ENCODE measurements around the gene TMEM18. TPM values are rescaled to one million over a fixed set of nuclear protein-coding genes. Genes with fewer than 3 reads are reported as not detected.
A peak's percentile ranks its signal among the peaks of the same experiment; 100 is the strongest.

Gene TMEM18
- 10 to 100 TPM; 11.0 to 31.0 (median 14.5) TPM for total RNA-seq

GRCh38 chr2:677056-677958 is at the start of gene TMEM18:
TMEM18 (minus strand) TSS chr2:677406; CDS start chr2:677345, 61 bp downstream.
- intact Hi-C loops (cut with DNase I; ENCODE audit: low total_unique reads) (no loop called here), in situ Hi-C loops (cut with MboI; ENCODE audit: low pct_ligation_motif_present in 1 of 4, low pct_unique_long_range_greater_than_20kb in 1 of 4, low sequenced_read_pairs in 3 of 4) (no loop called here)
- H3K4me3 ChIP-seq = peak within 1 kb of the TSS; percentile 65 to 87 (median 70)
- no peaks in the 10 kb centered on the region for H3K9me3 ChIP-seq
- H3K4me1 ChIP-seq = peaks cover 0 to 21% (median 8%) of the 10 kb centered on the region in 4 donors
- H3K27ac ChIP-seq = peak within 1 kb of the TSS; percentile 96 to 98 (median 96)
- TF ChIP-seq CTCF (IDR thresholded peaks at IDR 0.05) = peak; percentile 14 to 59 (median 41)
- TF ChIP-seq POLR2A (IDR thresholded peaks at IDR 0.05) = peak; percentile 94
- TF ChIP-seq POLR2AphosphoS5 (IDR thresholded peaks at IDR 0.05) = peak; percentile 85 to 97 (median 93)
- TF ChIP-seq EP300 (IDR thresholded peaks at IDR 0.05; ENCODE audit: low read depth) = no peak
- DNase-seq = peak; percentile 94
- H3K27me3 ChIP-seq = no peaks in the 10 kb centered on the region
- H3K36me3 ChIP-seq = no peaks in the 10 kb centered on the region
- WGBS, 2 donors (ENCODE audit: low coverage in 1 of 2) = 0% methylated on average over 4 to 48 of the region's 68 CpGs

GRCh38 chr2:726169-726568 is 49.0 kb upstream of the TMEM18 start:
- no peaks in the 10 kb centered on the region for H3K9me3 ChIP-seq
- no peak overlapping the region for H3K27ac ChIP-seq
- 55 to 60% methylated on average over 4 of the region's 4 CpGs for whole genome bisulfite sequencing, 2 donors (ENCODE audit: low coverage in 1 of 2)
- no peak for DNase-seq
- in situ Hi-C loops (cut with MboI; ENCODE audit: low pct_ligation_motif_present in 1 of 4, low pct_unique_long_range_greater_than_20kb in 1 of 4, low sequenced_read_pairs in 3 of 4) (no loop called here), intact Hi-C loops (cut with DNase I; ENCODE audit: low total_unique reads) (no loop called here)
- H3K4me1 ChIP-seq = no peaks in the 10 kb centered on the region
- no peak overlapping the region for H3K4me3 ChIP-seq
- TF ChIP-seq POLR2A (IDR thresholded peaks at IDR 0.05) (no peak), POLR2AphosphoS5 (IDR thresholded peaks at IDR 0.05) (no peak)
- peaks cover 7% of the 10 kb centered on the region for H3K27me3 ChIP-seq
- H3K36me3 ChIP-seq = no peaks in the 10 kb centered on the region

GRCh38 chr2:725468-725867 is 48.3 kb upstream of the TMEM18 start:
- H3K4me1 ChIP-seq = no peaks in the 10 kb centered on the region
- no peak for TF ChIP-seq POLR2A (IDR thresholded peaks at IDR 0.05)
- no peak for TF ChIP-seq CTCF (IDR thresholded peaks at IDR 0.05)
- no peak for TF ChIP-seq EP300 (IDR thresholded peaks at IDR 0.05; ENCODE audit: low read depth)
- TF ChIP-seq POLR2AphosphoS5 (IDR thresholded peaks at IDR 0.05) = no peak
- in situ Hi-C loops (cut with MboI; ENCODE audit: low pct_ligation_motif_present in 1 of 4, low pct_unique_long_range_greater_than_20kb in 1 of 4, low sequenced_read_pairs in 3 of 4) (no loop called here), intact Hi-C loops (cut with DNase I; ENCODE audit: low total_unique reads) (no loop called here)
- peaks cover 7% of the 10 kb centered on the region for H3K27me3 ChIP-seq
- no peak for DNase-seq
- no peaks in the 10 kb centered on the region for H3K36me3 ChIP-seq
- H3K4me3 ChIP-seq = no peak overlapping the region
- H3K27ac ChIP-seq = no peak overlapping the region
- WGBS, 2 donors (ENCODE audit: low coverage in 1 of 2) = 88 to 100% methylated on average over 3 to 4 of the region's 4 CpGs
- no peaks in the 10 kb centered on the region for H3K9me3 ChIP-seq

GRCh38 chr2:723761-724160 is 46.6 kb upstream of the TMEM18 start:
- WGBS, 2 donors (ENCODE audit: low coverage in 1 of 2) = 80 to 91% methylated on average over 5 of the region's 5 CpGs
- Histone ChIP-seq H3K36me3 (no peaks in the 10 kb centered on the region), H3K4me3 (no peak overlapping the region), H3K27ac (no peak overlapping the region), H3K27me3 (peaks cover 7% of the 10 kb centered on the region), H3K9me3 (no peaks in the 10 kb centered on the region), H3K4me1 (no peaks in the 10 kb centered on the region)
- TF ChIP-seq POLR2AphosphoS5 (IDR thresholded peaks at IDR 0.05) = no peak
- in situ Hi-C loops (cut with MboI; ENCODE audit: low pct_ligation_motif_present in 1 of 4, low pct_unique_long_range_greater_than_20kb in 1 of 4, low sequenced_read_pairs in 3 of 4) = loop anchor here in 2 of 4 donors (25.0 kb wide), 2 partner anchors 814 to 839 kb away; no protein-coding TSS in a partner anchor
- no peak for DNase-seq
- intact Hi-C loops (cut with DNase I; ENCODE audit: low total_unique reads) = no loop called here

- no peak for DNase-seq
- H3K36me3 ChIP-seq = no peaks in the 10 kb centered on the region
- H3K27ac ChIP-seq = no peak overlapping the region
- TF ChIP-seq POLR2A (IDR thresholded peaks at IDR 0.05) = no peak
- no peak for TF ChIP-seq CTCF (IDR thresholded peaks at IDR 0.05)
- TF ChIP-seq EP300 (IDR thresholded peaks at IDR 0.05; ENCODE audit: low read depth) = no peak
- TF ChIP-seq POLR2AphosphoS5 (IDR thresholded peaks at IDR 0.05) = no peak
- 87 to 92% methylated on average over 4 to 21 of the region's 21 CpGs for WGBS, 2 donors (ENCODE audit: low coverage in 1 of 2)
- no peak overlapping the region for H3K4me3 ChIP-seq
- H3K27me3 ChIP-seq = peaks cover 7% of the 10 kb centered on the region
- H3K9me3 ChIP-seq = no peaks in the 10 kb centered on the region
- in situ Hi-C loops (cut with MboI; ENCODE audit: low pct_ligation_motif_present in 1 of 4, low pct_unique_long_range_greater_than_20kb in 1 of 4, low sequenced_read_pairs in 3 of 4) (loop anchor here in 2 of 4 donors (25.0 kb wide), 2 partner anchors 816 to 841 kb away; no protein-coding TSS in a partner anchor), intact Hi-C loops (cut with DNase I; ENCODE audit: low total_unique reads) (no loop called here)
- H3K4me1 ChIP-seq = no peaks in the 10 kb centered on the region
Measured at GRCh38 chr2:720842-721241, 43.6 kb upstream of the TMEM18 start.

Measured in transverse colon (tissue), 4 donors.